ENCODE measurements around the gene PDE6G.
A peak's percentile ranks its signal among the peaks of the same experiment; 100 is the strongest.
"Not testable (repeated sequence)": the region's sequence is repeated elsewhere in the genome, so short reads cannot be mapped to it uniquely, and the experiment has no call there.

Gene PDE6G

GRCh38 chr17:81635973-81636504 lies 20.3 kb downstream of the PDE6G start:
- no peak for DNase-seq (ENCODE audit: low read depth in 4 of 4, low spot score in 1 of 4)

GRCh38 chr17:81635431-81635830 lies 20.9 kb downstream of the PDE6G start:
- no peak for DNase-seq (ENCODE audit: low read depth in 4 of 4, low spot score in 1 of 4)

GRCh38 chr17:81631482-81631881 lies 24.9 kb downstream of the PDE6G start:
- no peak for DNase-seq (ENCODE audit: low read depth in 4 of 4, low spot score in 1 of 4)

- no peak for DNase-seq (ENCODE audit: low read depth in 4 of 4, low spot score in 1 of 4)
These were observed 26.1 kb downstream of the PDE6G start for GRCh38 chr17:81630274-81630673.

- no peak for DNase-seq (ENCODE audit: low read depth in 4 of 4, low spot score in 1 of 4)
These were observed 34.7 kb downstream of the PDE6G start for GRCh38 chr17:81621494-81622130.

- not testable (repeated sequence) for DNase-seq (ENCODE audit: low read depth in 4 of 4, low spot score in 1 of 4)
These were observed 38.0 kb downstream of the PDE6G start for GRCh38 chr17:81618307-81618706.

DNA sequence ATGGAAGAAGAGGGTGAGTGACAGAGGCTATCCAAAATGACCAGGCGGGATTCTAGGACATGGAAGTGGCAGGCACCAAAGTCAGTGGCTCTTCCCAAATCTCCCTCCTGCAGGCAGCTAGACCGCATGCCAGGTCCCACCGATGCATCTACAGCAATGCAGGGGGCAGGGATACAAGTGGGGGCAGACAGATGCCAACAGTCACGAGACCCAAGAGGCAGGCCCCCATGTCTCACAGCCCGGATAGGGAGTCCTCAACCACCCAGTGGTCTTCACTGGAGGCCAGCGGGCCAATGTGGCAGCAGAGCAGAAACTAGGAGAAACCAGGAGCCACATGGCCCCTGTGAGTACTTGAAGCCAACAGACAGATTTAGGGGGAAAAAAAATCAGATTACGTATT lies 39.5 kb downstream of the PDE6G start:
- no peak for DNase-seq (ENCODE audit: low read depth in 4 of 4, low spot score in 1 of 4)

GRCh38 chr17:81615401-81615930 lies 40.9 kb downstream of the PDE6G start:
- no peak for DNase-seq (ENCODE audit: low read depth in 4 of 4, low spot score in 1 of 4)

DNA sequence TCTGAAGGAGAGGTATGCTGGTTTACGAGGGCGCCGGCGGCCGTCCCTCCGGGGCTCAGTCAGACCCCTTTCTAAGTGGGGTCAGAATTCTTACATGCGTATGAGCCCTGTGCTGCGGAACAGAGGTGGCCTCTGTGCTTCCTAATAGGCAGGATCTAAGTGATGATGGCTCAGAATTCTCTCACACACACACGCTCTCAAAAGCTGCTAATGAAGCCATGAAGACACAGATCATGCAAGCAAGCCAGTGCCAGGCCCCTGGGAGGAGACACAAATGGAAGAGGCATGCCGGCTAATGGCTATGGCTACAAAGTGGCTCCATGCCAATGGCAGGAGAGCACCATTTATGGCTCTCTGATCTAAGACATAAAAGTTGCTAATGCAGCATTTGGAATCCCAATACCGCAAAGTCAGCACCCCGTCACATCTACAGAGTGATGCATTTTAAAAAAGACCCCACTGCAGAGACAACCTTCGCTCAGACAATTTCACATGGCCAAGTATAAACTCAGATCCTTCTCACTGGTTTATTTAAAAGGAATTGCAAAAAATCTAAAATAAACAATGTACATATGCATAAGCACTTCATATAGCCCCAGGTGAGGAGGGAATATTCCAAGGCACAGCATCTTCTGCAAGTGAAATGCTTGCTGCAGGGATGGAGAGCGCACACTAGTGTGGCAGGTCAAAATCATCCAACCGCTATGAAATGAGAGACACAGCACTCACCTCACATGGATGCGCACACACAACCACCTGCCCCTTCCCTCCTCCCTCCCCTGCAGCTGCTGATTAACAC lies 44.0 kb downstream of the PDE6G start:
- DNase-seq (ENCODE audit: low read depth in 4 of 4, low spot score in 1 of 4): no peak

DNA sequence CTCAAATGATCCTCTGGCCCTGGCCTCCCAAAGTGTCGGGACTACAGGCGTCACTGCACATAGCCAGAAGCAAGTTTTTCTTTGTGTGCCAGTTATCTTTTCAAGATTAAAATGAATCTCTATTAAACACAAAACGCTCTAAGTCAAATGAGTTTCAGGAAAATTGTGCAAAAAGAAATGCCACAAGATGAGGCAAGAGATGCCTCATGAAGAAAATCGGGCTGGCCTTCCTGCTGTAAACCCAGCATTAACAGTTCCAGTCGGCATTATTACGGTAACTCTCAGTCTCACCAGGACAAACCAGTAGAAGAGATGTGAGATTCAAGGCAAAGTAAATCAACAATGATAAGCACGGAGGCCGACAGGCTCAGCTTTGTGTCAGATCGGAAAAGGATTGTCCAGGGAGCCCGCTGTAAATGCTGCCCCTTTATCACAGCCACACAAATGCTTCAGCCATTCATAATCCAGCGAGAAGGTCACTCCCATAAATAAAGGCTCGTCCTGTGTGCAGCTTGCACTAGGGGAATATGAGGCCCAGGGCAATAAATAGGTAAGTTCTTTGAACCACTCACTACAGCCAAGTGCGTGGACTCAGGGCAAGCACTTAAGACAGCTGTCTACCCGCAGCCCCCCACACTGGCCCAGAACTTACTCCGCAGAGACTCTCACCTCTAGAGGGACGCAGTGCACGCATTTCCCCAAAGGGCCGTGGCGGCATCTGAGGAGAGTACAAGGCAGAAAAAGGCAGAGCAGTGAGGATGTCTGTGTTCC lies 46.6 kb downstream of the PDE6G start:
- DNase-seq (ENCODE audit: low read depth in 4 of 4, low spot score in 1 of 4): no peak

- DNase-seq (ENCODE audit: low read depth in 4 of 4, low spot score in 1 of 4): no peak
These were observed 47.7 kb downstream of the PDE6G start for GRCh38 chr17:81608605-81609004.

DNA sequence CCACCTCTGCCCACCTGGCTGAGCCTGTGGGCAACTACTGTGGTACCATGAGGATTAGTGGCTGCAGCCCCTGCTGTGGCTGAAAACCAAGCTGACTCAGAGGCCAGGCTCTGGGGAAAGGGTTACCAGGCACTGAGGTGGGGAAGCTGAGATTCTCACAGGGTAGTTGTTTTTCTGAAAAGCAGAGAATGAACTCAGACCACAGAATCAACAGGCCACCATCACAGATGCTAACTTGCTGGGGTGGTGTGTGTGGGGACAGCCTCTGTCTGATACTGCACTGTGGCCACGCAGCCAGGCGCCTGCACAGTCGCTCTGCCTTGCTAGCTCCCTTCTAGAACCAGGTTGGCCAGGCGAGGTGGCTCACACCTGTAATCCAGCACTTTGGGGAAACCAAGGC lies 48.3 kb downstream of the PDE6G start:
- no peak for DNase-seq (ENCODE audit: low read depth in 4 of 4, low spot score in 1 of 4)

DNA sequence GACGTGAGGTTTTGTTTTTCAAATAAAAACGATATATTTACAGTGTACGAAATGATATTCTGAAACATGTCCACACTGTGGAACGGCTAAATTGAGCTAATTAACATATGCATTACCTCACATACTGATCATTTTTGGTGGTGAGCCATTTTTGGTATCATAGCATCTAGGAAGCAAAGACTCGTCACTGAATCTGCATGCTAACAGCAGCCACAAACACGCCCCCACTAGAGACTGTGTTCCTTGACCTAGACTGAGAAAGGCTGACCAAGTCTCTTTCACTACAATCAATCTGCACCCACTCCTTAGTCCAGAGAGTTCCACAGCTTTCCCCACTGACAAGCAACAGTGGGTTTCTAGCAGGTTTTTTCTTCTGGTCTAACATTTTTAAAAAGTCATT lies 48.9 kb downstream of the PDE6G start:
- DNase-seq (ENCODE audit: low read depth in 4 of 4, low spot score in 1 of 4): no peak

- DNase-seq (ENCODE audit: low read depth in 4 of 4, low spot score in 1 of 4): no peak
These were observed 52.3 kb downstream of the PDE6G start for GRCh38 chr17:81603846-81604610.

DNA sequence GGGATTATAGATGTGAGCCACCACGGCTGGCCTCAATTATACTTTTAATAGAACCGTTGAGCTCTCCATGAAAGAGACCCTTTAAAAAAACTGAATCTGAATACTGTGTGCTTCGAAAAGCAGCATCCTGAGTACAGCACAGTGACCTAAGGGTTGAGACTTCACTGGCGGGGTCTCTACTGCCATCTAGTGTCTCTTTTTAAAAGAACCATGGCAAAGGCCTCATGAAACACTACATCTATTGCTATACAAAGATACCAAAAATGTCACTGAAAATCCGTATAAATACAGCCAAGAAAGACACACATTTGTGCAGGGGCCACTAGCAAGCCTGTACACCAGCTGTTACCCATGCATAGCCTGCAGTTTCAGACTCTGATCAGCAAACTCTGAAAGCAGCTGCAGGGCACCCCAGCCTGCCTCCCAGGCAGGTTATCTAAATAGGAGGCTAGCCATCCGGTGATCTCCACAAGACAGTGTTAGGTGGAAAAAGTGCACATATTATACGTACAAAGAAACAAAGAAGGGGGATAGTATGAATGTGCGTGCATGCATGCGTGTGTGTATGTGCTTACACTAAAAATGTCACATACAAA lies 54.7 kb downstream of the PDE6G start:
- DNase-seq (ENCODE audit: low read depth in 4 of 4, low spot score in 1 of 4): peak in 2 of 4 experiments; percentile 9 to 19
